GM18867 (cell line): ENCODE measurements around the gene SYN1.
"Not testable (repeated sequence)": the region's sequence is repeated elsewhere in the genome, so short reads cannot be mapped to it uniquely, and the experiment has no call there.

ENCODE experiments used
- ATAC-seq: cut with Tn5 transposase; IDR thresholded peaks from one replicate; pipeline ENCODE4 v1.9.1; 2021; ENCODE audit warnings: mild to moderate bottlenecking, moderate library complexity; ENCODE audit not compliant: unreplicated experiment

Gene SYN1

DNA sequence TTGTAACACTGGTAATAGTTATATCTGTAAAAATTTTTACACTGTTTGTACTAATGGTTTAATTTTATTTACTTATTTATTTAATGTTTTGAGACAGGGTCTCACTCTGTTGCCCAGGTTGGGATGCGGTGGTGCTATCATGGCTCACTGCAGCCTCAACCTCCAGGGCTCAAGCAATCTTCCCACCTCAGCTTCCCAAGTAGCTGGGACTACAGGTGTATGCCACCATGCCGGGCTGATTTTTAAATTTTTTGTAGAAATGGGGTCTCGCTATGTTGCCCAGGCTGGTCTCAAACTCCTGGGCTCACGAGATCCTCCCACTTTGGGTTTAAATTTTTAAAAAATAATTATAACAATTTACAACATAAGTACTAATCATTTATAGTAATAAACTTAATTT, 16.5 kb downstream of the SYN1 start:
- not testable (repeated sequence) for ATAC-seq

DNA sequence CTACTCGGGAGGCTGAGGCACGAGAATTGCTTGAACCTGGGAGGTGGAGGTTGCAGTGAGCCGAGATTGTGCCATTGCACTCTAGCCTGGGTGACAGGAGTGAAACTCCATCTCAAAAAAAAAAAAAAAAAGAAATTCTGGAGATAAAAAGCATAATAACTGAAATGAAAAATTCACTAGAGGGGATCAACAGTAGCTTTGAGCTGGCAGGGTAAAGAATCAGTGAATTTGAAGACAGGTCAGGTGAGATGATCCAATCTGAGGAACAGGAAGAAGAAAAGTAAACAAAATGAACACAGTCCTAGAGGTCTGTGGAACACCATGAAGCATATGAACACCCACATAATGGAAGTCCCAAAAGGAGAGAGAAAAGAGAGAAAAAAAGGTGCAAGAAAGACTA, 22.4 kb downstream of the SYN1 start:
- no peak for ATAC-seq

DNA sequence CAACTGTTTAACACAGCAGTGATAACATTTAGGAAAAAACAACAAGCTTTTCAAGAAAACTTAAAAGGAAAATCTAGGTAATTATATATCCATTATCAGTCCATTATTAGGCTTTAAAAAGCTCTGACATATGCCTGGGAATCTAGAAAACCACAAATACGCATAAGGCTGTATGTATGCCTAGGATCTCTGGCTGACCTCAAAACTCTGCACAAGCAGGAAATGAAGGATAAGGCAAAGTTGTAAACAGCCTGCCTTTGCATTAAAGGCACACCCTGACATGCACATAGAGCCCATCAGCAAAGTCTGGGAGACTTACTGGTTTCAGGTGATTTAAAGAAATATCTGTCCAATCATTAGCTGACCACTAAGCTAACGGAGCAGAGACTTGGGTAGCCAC, 23.4 kb downstream of the SYN1 start:
- no peak for ATAC-seq

DNA sequence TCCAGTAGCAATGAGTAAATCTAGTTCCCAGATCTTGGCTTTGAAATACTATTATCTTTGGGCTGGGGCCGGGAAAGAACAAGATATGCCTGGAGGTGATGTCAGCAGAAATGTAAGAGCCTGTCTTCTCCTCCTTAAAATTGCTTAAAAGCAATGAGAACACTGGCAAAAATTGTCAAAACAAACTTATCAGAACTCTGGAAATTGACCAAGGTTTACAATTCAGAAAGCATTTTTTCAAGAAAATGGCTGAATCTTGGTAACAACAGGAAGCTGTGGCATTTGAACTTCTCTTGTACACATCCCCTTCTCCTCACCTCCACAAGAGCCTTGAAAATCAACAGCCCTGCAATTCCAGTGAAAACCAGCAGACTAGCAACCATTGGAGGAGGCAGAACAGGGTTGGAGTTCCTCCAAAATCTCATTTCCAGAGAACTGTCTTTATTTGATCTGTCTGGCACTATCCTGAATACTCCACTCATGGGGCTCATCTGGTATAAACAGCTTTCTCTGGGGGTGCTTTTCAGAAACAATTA, 23.9 kb downstream of the SYN1 start:
- no peak for ATAC-seq

DNA sequence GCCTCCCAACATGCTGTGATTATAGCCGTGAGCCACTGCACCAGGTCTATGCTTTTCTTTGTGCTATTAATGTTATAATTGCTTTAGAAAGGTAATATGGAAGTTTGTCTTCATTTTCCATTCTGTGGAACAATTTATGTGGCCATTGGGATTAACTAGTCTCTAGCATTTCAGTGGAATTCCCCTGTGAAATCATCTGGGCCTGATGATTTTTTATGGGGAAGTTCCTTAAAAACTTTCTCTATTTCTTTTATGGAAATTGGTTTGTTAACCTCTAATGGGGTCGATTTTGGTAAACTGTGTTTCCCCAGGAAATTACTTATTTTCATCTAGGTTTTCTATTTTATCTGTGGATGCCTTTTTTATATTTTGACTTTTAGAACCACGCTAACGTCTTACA, 26.1 kb downstream of the SYN1 start:
- no peak for ATAC-seq

DNA sequence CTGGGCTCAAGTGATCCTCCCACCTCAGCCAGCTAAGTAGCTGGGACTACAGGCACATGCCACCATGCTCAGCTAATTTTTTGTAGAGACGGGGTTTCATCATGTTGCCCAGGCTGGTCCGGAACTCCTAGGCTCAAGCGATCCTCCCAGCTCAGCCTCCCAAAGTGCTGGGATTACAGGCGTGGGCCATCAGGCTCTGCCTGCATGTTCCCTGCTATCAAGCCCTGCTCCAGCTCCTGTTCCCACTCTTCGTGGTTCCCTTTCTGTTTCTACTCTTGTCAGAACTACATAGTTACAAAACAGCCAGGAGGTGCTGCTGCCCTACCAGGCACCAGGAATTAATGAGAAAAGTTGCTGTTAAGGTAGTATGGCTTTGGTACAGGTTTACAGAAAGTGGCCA, 28.7 kb downstream of the SYN1 start:
- ATAC-seq, result no peak

DNA sequence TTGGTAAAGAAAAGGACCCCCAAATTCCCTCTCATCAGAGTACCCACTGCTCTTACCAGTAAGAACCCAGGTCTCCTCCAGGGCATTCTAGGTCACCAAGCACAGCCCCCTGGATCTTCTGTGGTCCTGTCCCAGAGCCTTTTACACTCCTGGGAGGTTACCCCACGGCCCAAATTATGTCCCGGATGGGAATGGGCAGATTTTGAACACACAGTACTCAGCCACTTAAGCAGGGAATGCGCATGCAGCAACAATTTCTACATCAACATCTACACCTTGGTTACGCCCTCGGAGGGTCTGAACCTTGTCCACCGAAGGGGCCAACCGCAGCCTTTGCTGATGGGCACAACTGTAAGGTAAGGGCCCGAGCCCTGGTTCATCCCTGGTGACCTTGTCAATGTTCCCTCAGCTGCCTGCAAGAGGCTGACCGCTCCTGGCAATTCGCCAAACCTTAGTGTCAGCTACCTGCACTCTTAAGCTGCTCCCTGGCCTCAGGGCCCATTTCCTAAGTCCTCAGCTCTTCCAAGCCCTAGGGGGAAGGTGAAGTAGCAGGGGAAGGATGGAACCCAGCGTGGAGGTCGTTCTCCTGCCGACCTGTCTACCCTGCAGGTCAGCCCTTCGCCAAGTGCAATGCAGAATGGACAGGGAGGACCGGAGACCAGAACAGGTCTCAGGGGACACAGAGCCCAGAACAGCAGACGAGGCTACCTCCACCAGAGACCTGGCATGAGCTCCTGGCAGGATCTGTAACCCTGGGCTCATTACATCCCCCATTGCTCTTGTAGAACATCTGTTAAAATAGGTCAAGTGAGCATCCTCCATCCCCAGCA, 31.5 kb downstream of the SYN1 start:
- no peak for ATAC-seq

DNA sequence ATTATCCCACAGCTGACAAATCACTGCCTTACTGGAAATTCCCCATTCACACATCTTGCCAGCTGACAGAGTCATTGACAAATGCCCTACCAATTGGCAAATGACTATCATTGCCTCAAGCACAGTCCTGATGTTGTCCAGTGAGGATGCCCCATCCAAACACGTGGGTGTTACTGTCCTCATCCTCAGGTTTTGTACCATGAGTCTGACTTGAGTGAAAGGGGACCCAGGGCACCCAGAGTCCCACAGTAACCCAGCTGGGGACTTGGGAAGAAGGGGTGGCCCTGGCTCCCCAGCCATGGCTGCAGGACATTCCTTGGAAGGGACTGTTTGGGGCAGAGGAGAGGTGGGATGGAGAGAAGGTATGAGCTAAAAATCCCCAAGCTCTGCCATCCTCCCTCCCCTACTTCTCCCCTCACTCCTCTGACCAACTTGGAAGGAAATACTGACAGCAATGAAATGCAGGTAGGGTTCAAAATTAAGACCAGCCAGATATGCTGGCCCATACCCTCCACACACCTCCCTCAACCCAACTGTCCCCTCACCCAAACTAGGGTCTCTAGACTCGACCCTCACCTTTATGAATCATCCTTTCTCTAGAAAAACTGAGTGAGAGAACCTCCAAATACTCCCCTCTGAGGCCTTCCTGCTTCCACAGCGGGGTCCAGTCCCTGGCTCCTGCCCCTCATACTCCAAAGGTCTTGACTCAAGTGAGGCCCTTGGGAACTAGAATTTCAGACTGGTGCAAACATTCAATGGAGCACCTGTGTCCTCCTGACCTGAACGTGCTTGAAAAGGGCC, 32.4 kb downstream of the SYN1 start:
- no peak for ATAC-seq

DNA sequence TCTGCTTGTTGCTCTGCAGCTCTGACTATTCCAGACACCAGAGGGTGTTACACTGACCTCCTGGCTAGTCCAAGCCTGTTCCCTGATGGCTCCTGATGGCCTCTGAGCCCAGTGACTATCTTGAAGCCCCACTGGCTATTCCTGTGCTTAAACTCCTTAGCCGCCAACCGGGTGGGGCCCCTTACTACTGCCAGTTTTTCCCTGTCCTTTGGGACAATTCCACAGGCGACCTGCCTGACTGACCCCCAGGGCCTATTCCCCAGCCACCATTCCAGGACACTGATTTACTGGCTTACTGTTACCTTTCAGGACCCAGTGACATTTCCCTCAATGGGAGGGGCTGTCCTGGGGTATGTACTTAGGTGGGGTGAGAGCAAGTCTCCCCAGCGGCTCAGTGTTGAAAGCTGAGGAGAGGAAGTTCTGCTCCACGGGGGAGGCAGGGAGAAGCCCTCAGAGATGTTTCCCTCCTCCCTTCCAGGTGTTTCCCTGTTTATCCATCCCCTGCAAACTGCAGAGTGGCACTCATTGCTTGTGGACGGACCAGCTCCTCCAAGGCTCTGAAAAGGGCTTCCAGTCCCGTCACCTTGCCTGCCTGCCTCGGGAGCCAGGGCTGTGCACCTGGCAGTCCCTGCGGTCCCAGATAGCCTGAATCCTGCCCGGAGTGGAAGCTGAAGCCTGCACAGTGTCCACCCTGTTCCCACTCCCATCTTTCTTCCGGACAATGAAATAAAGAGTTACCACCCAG, 33.4 kb downstream of the SYN1 start:
- no peak for ATAC-seq

DNA sequence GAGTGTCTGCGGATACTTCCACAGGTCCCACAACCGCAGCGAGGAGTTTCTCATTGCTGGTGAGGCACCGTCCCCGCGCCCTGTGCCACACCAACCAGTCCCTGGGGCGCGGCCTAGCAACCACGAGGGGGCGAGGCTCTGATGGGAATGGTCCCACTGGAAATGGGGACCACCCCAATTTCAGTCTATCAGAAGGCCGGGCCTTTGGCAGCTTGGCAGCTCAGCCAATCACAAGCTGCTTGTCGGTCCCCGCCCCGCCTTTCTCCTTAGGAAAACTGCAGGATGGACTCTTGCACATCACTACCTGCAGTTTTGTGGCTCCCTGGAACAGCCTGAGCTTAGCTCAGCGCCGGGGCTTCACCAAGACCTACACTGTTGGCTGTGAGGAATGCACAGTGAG, 34.4 kb downstream of the SYN1 start:
- ATAC-seq, result no peak

DNA sequence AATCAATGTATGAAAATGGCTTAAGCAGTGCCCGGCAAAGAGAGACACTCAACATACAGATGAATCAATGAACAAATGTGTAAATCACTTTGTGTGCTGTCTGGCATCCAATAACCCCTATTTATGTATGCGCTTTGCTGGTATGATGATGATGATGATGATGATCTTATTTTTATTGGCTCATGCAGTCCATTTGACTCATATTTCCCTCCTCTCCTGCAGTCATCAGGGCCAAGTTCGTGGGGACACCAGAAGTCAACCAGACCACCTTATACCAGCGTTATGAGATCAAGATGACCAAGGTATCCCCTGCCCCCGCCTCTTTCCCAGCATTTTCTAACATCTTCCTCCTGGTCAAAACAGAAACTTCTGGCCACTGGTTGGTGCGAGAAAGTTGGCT, 34.9 kb downstream of the SYN1 start:
- ATAC-seq, result no peak

DNA sequence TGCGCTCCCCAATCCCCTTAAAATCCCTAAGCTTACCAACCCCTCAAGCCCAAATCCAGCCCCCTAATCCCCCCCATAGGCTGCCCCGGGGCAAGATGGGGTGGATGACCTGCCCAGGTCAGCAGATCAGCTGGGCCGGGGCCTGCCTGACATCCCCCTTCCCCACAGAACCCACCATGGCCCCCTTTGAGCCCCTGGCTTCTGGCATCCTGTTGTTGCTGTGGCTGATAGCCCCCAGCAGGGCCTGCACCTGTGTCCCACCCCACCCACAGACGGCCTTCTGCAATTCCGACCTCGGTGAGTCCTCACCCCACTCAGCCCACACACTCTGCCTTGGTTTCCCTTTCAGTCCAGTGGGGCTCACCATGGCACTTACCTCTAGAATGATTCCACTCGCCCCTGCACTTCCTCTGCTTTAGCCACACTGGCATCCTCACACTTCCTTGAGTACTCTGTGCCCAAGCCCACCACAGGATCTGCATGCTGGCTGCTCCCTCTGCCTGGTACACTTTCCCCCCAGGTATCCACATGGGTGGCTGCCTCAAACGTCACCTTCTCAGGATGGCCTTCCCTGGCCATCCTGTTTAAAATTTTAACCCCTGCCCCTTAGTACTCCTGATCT, 36.3 kb downstream of the SYN1 start:
- ATAC-seq, result no peak

DNA sequence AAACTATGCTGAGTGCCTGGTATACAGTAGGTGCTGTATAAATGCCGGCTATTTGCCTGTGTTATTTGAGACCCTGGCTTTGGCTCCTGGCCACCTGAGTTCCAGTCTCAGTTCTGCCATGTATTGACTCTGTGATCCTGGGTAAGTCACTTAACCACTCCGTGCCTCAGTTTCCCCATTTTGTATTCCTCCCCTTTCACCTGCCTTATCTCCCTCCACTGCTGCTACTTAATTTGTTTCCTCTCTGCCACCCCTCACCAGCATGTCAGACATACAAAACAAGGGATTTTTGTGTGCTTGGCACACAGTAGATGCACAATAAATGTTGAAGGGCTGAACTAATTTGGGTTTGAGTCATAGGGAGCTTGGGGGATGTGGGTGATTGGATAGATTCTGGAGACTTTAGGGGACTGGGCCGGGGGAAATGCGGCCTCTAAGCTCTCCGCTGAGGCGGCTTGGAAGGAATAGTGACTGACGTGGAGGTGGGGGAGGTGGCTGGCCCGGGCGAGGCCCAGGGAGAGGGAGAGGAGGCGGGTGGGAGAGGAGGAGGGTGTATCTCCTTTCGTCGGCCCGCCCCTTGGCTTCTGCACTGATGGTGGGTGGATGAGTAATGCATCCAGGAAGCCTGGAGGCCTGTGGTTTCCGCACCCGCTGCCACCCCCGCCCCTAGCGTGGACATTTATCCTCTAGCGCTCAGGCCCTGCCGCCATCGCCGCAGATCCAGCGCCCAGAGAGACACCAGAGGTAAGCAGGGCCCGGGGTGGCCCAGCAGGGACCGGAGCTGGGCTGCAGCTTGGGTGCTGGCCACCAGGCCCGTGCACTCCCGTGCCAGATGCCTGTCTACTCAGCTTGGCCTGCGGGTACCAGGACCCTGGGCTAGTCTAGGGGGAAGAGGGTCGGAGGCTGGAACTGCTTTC, 37.7 kb downstream of the SYN1 start, which contains the start of gene TIMP1:
Gene TIMP1, plus strand, starts transcription at position 706 of the 917 bp plus-strand sequence. CDS start 980 bp downstream, outside the sequence.
- ATAC-seq, result peak; percentile 89

DNA sequence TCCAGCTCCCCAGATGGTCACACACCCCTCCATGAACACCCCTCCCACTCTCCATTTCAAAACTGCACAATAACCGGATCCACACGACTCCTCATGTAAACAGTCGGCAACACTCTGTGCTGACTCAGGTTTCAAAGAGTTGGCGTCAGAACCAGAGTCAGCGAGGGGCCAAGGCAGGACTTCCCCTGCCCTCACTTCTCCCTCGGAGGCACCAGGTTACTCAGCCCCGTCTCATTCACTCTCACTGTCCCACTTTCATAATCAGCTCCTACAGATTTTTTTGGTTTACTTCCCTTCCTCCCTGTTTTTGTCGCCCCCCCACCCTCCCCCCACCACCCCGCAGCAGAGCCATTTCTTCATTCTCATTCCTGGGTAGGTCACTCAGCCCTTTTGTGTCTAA, 40.1 kb downstream of the SYN1 start:
- no peak for ATAC-seq

DNA sequence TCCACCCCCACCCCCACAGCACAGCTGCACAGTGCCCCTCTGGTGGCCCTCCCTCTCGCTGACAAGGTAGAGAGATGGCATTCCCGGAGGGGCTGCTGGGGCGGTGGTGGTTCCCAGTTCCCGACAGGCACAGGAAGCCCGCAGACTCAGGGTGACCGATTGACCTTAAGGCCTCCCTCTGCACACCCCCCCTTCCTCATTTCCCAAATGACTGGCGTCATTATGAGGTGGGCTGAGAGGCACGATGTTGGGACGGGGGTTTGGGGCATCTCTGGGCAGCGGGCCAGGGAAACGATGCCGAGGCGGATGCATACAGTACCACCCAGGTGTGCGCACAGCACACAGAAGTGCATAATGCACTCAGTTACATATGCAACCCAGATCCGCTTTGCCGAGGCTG, 41.0 kb downstream of the SYN1 start:
- no peak for ATAC-seq

DNA sequence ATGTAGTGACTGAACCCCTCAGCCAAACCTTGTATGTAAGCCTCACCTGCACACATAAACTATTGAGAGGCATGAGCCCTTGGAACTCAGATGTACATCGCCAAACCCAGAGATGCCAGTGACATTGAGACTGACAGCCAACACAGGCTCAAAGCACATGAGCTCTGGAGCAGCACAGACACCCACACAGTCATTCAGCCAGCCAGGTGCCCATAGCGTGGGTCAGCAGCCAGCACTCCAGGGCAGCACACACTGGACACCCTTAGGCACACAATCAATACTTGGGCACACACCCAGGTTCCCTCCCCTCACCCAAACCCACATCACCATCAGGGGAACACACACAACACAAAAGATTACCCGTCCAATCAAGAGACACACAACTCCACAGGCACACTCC, 41.8 kb downstream of the SYN1 start:
- no peak for ATAC-seq

DNA sequence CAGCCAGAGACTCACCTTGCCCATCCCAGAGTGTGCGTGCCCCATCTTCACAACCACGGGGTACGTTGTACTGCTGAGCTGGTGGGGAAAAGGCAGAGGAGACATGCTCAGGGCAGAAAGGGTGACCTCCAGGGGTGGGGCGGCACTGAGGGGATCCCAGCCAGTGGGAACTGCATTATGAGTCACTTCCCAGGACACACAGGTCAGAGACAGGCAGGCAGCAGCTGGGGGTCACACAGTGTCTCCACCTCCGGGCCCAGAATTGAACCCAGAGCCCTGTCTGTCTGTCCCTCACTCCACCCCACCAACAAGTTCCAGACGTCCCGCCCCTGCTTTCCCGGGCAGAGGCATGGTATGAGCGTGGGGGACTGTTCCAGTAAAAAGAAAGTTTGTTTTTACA, 42.2 kb downstream of the SYN1 start:
- no peak for ATAC-seq

DNA sequence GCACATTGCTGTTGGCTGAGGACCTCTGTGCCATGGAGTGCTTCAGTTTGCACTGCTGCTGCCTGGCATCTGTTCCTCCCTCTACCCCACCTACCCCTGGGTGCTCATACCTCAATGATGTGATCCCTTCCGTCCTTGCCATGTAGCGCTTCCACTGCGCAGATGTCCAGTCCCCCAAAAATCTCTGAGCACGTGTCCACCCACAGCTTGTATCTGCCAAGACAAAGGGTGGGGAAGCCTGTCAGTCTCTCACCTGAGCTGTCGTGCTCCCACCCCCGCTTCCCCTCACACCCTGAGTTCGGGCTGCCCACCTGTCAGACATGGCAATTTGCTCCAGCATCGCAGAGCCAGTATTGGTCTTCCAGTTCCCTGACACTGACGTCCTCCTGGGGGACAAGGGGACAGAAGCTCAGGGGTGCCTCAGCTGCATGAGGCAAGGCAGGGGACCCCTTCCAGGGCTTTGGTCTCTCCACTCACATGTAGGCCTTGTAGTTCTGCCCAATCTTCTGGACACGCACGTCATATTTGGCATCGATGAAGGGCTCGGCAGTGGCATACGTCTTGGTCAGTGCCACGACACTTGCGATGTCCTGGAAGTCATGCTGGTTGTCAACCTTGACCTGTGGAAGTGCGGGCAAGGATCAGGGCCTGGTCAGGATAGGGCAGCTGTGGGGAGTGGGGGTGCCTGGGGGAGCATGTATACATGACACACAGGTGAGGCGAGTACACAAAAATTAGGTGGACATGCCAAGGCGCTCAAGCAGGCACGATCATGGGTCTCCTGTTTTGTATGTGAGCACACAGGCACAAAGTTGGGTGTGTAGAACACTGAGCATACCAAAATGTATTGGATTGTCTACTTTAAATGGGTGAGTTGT, 43.4 kb downstream of the SYN1 start:
- ATAC-seq, result no peak
